Skeletal muscle cell (primary cell): ENCODE data around the gene SHROOM3.

Source experiments
- DNase-seq: peaks from one replicate; pipeline ENCODE4 v3.0.0-alpha.2; 2010; ENCODE audit warnings: low read depth
- H3K4me3 ChIP-seq: 2 replicates; pipeline ENCODE4 v1.5.1; 2011; ENCODE audit warnings: low read depth, mild to moderate bottlenecking, control low read depth, low read length, moderate library complexity

Gene SHROOM3

GRCh38 chr4:76640353-76640910 is 205.4 kb downstream of the SHROOM3 start:
- DNase-seq: no peak
- no peak overlapping the region for H3K4me3 ChIP-seq

GRCh38 chr4:76641351-76641750 is 206.3 kb downstream of the SHROOM3 start:
- no peak for DNase-seq
- H3K4me3 ChIP-seq: no peak overlapping the region

- H3K4me3 ChIP-seq: no peak overlapping the region
- DNase-seq: no peak
These were observed 206.7 kb downstream of the SHROOM3 start for GRCh38 chr4:76641758-76642157.

- no peak for DNase-seq
- no peak overlapping the region for H3K4me3 ChIP-seq
These were observed 209.9 kb downstream of the SHROOM3 start for GRCh38 chr4:76644831-76645485.

- H3K4me3 ChIP-seq: no peak overlapping the region
- DNase-seq: no peak
These were observed 214.1 kb downstream of the SHROOM3 start for GRCh38 chr4:76649086-76649485.

- no peak overlapping the region for H3K4me3 ChIP-seq
- no peak for DNase-seq
These were observed 216.6 kb downstream of the SHROOM3 start for GRCh38 chr4:76651616-76652015.

- DNase-seq: no peak
- H3K4me3 ChIP-seq: no peak overlapping the region
These were observed 217.4 kb downstream of the SHROOM3 start for GRCh38 chr4:76652389-76652788.

GRCh38 chr4:76654084-76654483 is 219.1 kb downstream of the SHROOM3 start:
- H3K4me3 ChIP-seq: no peak overlapping the region
- DNase-seq: no peak

GRCh38 chr4:76654791-76655190 is 219.8 kb downstream of the SHROOM3 start:
- H3K4me3 ChIP-seq: no peak overlapping the region
- no peak for DNase-seq

GRCh38 chr4:76655566-76656479 is 220.8 kb downstream of the SHROOM3 start:
- H3K4me3 ChIP-seq: no peak overlapping the region
- DNase-seq: no peak

- no peak overlapping the region for H3K4me3 ChIP-seq
- DNase-seq: no peak
These were observed 222.4 kb downstream of the SHROOM3 start for GRCh38 chr4:76657443-76657842.

GRCh38 chr4:76658231-76659102 is 223.4 kb downstream of the SHROOM3 start:
- peak; percentile 48 for DNase-seq
- H3K4me3 ChIP-seq: no peak overlapping the region

GRCh38 chr4:76659103-76659490 is 224.1 kb downstream of the SHROOM3 start:
- DNase-seq: no peak
- no peak overlapping the region for H3K4me3 ChIP-seq

- DNase-seq: no peak
These were observed 228.8 kb downstream of the SHROOM3 start for GRCh38 chr4:76663824-76664223.

GRCh38 chr4:76665153-76665552 is 230.1 kb downstream of the SHROOM3 start:
- no peak for DNase-seq
- no peak overlapping the region for H3K4me3 ChIP-seq

More at GRCh38 chr4:76663824-76664223, 228.8 kb downstream of the SHROOM3 start:
- no peak overlapping the region for H3K4me3 ChIP-seq

- DNase-seq: no peak
- no peak overlapping the region for H3K4me3 ChIP-seq
These were observed 230.7 kb downstream of the SHROOM3 start for GRCh38 chr4:76665721-76666120.

GRCh38 chr4:76666944-76667532 is 232.0 kb downstream of the SHROOM3 start:
- no peak overlapping the region for H3K4me3 ChIP-seq
- DNase-seq: no peak

GRCh38 chr4:76670631-76671030 is 235.6 kb downstream of the SHROOM3 start:
- H3K4me3 ChIP-seq: no peak overlapping the region
- no peak for DNase-seq

GRCh38 chr4:76673362-76673761 is 238.3 kb downstream of the SHROOM3 start:
- no peak for DNase-seq
- H3K4me3 ChIP-seq: no peak overlapping the region
